IMR-90 (cell line): ENCODE data around the gene BLVRB. TPM values are rescaled to one million over a fixed set of nuclear protein-coding genes. Genes with fewer than 3 reads are reported as not detected.

Source experiments
- ATAC-seq: fragments of 200-7000 bp; cut with Tn5 transposase; 2 replicates; pipeline ENCODE4 v1.9.1; 2020; ENCODE audit warnings: low read depth, mild to moderate bottlenecking, moderate library complexity
- BruUV-seq: library from RNA; stranded (reverse); fragments of 400-500 nt; replicated peaks from 2 replicates; lab custom pipeline; 2021; lab: Mats Ljungman, UMichigan
- CTCF ChIA-PET: fragments of 300-600 bp; formaldehyde crosslinking; extraction: SDS; loops from one replicate; lab custom pipeline; 2021; ENCODE audit warnings: antibody characterized with exemption; lab: Yijun Ruan, JAX
- POLR2A ChIA-PET: fragments of 300-600 bp; sonication (Branson Sonifier 250); formaldehyde crosslinking; loops from one replicate; lab custom pipeline; 2022; ENCODE audit warnings: antibody characterized with exemption; ENCODE audit not compliant: unreplicated experiment; lab: Charles Lee
- DNase-seq: peaks from one replicate; pipeline ENCODE4 v3.0.0; 2013
- H2AFZ ChIP-seq: replicated peaks from 2 replicates; pipeline ENCODE3; 2013; ENCODE audit warnings: low read length, mild to moderate bottlenecking; ENCODE audit not compliant: poor library complexity
- H2AK5ac ChIP-seq: 2 replicates; pipeline ENCODE4 v1.6.1; 2013; ENCODE audit warnings: low read depth, low read length, inconsistent platforms
- H2AK9ac ChIP-seq: replicated peaks from 2 replicates; pipeline ENCODE3; 2013; ENCODE audit warnings: mild to moderate bottlenecking, low read depth, low read length, moderate library complexity; ENCODE audit not compliant: poor library complexity
- H2BK120ac ChIP-seq: 2 replicates; pipeline ENCODE4 v1.6.1; 2013; ENCODE audit warnings: low read depth, low read length, inconsistent platforms
- H2BK15ac ChIP-seq: 3 replicates; pipeline ENCODE4 v1.6.1; 2013; ENCODE audit warnings: low read depth, low read length, inconsistent platforms
- H2BK20ac ChIP-seq: 2 replicates; pipeline ENCODE4 v1.6.1; 2013; ENCODE audit warnings: low read depth, mild to moderate bottlenecking, inconsistent platforms, low read length, moderate library complexity
- H2BK5ac ChIP-seq: 2 replicates; pipeline ENCODE4 v1.6.1; 2013; ENCODE audit warnings: mild to moderate bottlenecking, low read depth, low read length, inconsistent platforms; ENCODE audit not compliant: poor library complexity, severe bottlenecking
- H3K14ac ChIP-seq: replicated peaks from 2 replicates; pipeline ENCODE4 v1.6.1; 2013; ENCODE audit warnings: low read depth, low read length, inconsistent platforms
- H3K18ac ChIP-seq: 2 replicates; pipeline ENCODE4 v1.6.1; 2013; ENCODE audit warnings: low read depth, low read length, control low read depth
- H3K23ac ChIP-seq: 2 replicates; pipeline ENCODE4 v1.6.1; 2013; ENCODE audit warnings: low read depth, low read length, inconsistent platforms
- H3K27ac ChIP-seq: 2 replicates; pipeline ENCODE4 v1.5.1; 2013; ENCODE audit warnings: mild to moderate bottlenecking, control low read depth, low read length; ENCODE audit not compliant: insufficient read depth
- H3K27me3 ChIP-seq: 2 replicates; pipeline ENCODE4 v1.6.1; 2013; ENCODE audit warnings: low read length; ENCODE audit not compliant: control insufficient read depth, insufficient read depth
- H3K36me3 ChIP-seq: 2 replicates; pipeline ENCODE4 v1.6.1; 2013; ENCODE audit warnings: low read length, mixed read lengths; ENCODE audit not compliant: control insufficient read depth, insufficient read depth
- H3K4ac ChIP-seq: 2 replicates; pipeline ENCODE4 v1.6.1; 2013; ENCODE audit warnings: low read depth, low read length, inconsistent platforms
- H3K4me1 ChIP-seq: 2 replicates; pipeline ENCODE4 v1.6.1; 2013; ENCODE audit warnings: low read length, mixed read lengths; ENCODE audit not compliant: control insufficient read depth, insufficient read depth
- H3K4me2 ChIP-seq: 2 replicates; pipeline ENCODE4 v1.6.1; 2013; ENCODE audit warnings: low read depth, mild to moderate bottlenecking, control low read depth, low read length, moderate library complexity
- H3K4me3 ChIP-seq: 2 replicates; pipeline ENCODE4 v1.5.1; 2013; ENCODE audit warnings: low read depth, mild to moderate bottlenecking, control low read depth, low read length, moderate library complexity; ENCODE audit not compliant: insufficient read depth
- H3K56ac ChIP-seq: 2 replicates; pipeline ENCODE4 v1.6.1; 2013; ENCODE audit warnings: low read length, inconsistent platforms; ENCODE audit not compliant: insufficient read depth; ENCODE audit errors: extremely low read depth
- H3K79me1 ChIP-seq, 2 experiments: 2 replicates each; pipeline ENCODE4 v1.6.1; 2013; ENCODE audit warnings: low read length in 2 of 2, inconsistent platforms in 1 of 2, low read depth in 1 of 2
- H3K9ac ChIP-seq: 2 replicates; pipeline ENCODE4 v1.6.1; 2013; ENCODE audit warnings: low read depth, low read length, control low read depth
- H3K9me1 ChIP-seq: 2 replicates; pipeline ENCODE4 v1.6.1; 2013; ENCODE audit warnings: low read length, inconsistent platforms; ENCODE audit not compliant: insufficient read depth
- H3K9me3 ChIP-seq: 2 replicates; pipeline ENCODE4 v1.6.1; 2013; ENCODE audit warnings: low read length; ENCODE audit not compliant: control insufficient read depth, insufficient read depth
- H4K20me1 ChIP-seq: 2 replicates; pipeline ENCODE4 v1.6.1; 2013; ENCODE audit warnings: low read length, inconsistent platforms; ENCODE audit not compliant: insufficient read depth
- H4K5ac ChIP-seq: 2 replicates; pipeline ENCODE4 v1.6.1; 2013; ENCODE audit warnings: mild to moderate bottlenecking, low read depth, low read length, control low read depth
- H4K8ac ChIP-seq, 2 experiments: 2 replicates each; pipeline ENCODE4 v1.6.1; 2013; ENCODE audit warnings: low read depth in 2 of 2, low read length in 2 of 2, control low read depth in 1 of 2, inconsistent platforms in 1 of 2
- H4K91ac ChIP-seq: 2 replicates; pipeline ENCODE4 v1.6.1; 2013; ENCODE audit warnings: low read depth, low read length, inconsistent platforms; ENCODE audit not compliant: insufficient read depth
- BHLHE40 ChIP-seq: fragments of 150-350 bp; IDR thresholded peaks from 2 replicates; pipeline ENCODE4 v1.6.1; 2016; ENCODE audit warnings: mild to moderate bottlenecking, low read depth, low read length
- CEBPB ChIP-seq: IDR thresholded peaks from 2 replicates; pipeline ENCODE4 v1.6.1; 2012; ENCODE audit warnings: low read depth, low read length, improper control_type of control experiment
- CTCF ChIP-seq: conservative IDR thresholded peaks from 2 replicates; pipeline ENCODE4 v1.5.1; 2012; ENCODE audit warnings: mild to moderate bottlenecking, low read depth, low read length, improper control_type of control experiment
- MAFK ChIP-seq: IDR thresholded peaks from 2 replicates; pipeline ENCODE4 v1.6.1; 2012; ENCODE audit warnings: low read depth, low read length, improper control_type of control experiment
- MAZ ChIP-seq: IDR thresholded peaks from 2 replicates; pipeline ENCODE4 v1.6.1; 2012; ENCODE audit warnings: low read depth, mild to moderate bottlenecking, low read length, improper control_type of control experiment, moderate library complexity, borderline replicate concordance
- NFE2L2 ChIP-seq: fragments of 150-350 bp; IDR thresholded peaks from 2 replicates; pipeline ENCODE4 v1.6.1; 2016; ENCODE audit warnings: low read depth, mild to moderate bottlenecking, low read length
- POLR2A ChIP-seq: IDR thresholded peaks from 2 replicates; pipeline ENCODE4 v1.6.1; 2012; ENCODE audit warnings: mild to moderate bottlenecking, low read depth, low read length
- RCOR1 ChIP-seq: IDR thresholded peaks from 2 replicates; pipeline ENCODE4 v1.6.1; 2012; ENCODE audit warnings: mild to moderate bottlenecking, low read length, improper control_type of control experiment; ENCODE audit not compliant: insufficient replicate concordance
- RFX5 ChIP-seq: IDR thresholded peaks from 2 replicates; pipeline ENCODE4 v1.8.0; 2012; ENCODE audit warnings: low read depth, mild to moderate bottlenecking, low read length, moderate library complexity
- SMC3 ChIP-seq: fragments of 150-350 bp; IDR thresholded peaks from 2 replicates; pipeline ENCODE4 v1.6.1; 2016; ENCODE audit warnings: low read depth, mild to moderate bottlenecking, antibody characterized with exemption, low read length, moderate library complexity
- USF2 ChIP-seq: fragments of 150-350 bp; IDR thresholded peaks from 2 replicates; pipeline ENCODE4 v1.6.1; 2017; ENCODE audit warnings: mild to moderate bottlenecking, antibody characterized with exemption, low read length, low read depth
- WGBS, 2 experiments: methylation state at CpG; one replicate each; pipeline versions ENCODE4 v1.1.5 to v1.1.7; 2013; ENCODE audit warnings: missing lambda C conversion rate in 2 of 2; ENCODE audit not compliant: insufficient read length in 1 of 2; ENCODE audit errors: extremely low coverage in 2 of 2; 5-methylcytosine and 5-hydroxymethylcytosine counted together
- dilution Hi-C: fragments of 300-500 bp; cut with HindIII; formaldehyde crosslinking; loops from one replicate; pipeline ENCODE4 v1.14.3; 2018; ENCODE audit warnings: low sequenced_read_pairs; ENCODE audit not compliant: unreplicated experiment
- in situ Hi-C: fragments of 300-500 bp; cut with MboI; formaldehyde crosslinking; loops from 3 replicates; pipeline ENCODE4 v1.14.3; 2019; ENCODE audit warnings: low sequenced_read_pairs, inconsistent platforms, mixed read lengths
- intact Hi-C: fragments of 100-400 bp; cut with micrococcal nuclease; formaldehyde crosslinking; loops from 2 replicates; pipeline ENCODE4 v1.10.0; 2022
- polyA plus RNA-seq, 3 experiments: library from polyadenylated mRNA; depleted of rRNA; stranded (reverse); fragments of >200 nt; gene quantifications; 2 replicates each; pipeline ENCODE4 v1.2.3, GENCODE V29; 2012; ENCODE audit warnings: low replicate concordance in 1 of 3
- total RNA-seq: library from RNA; depleted of rRNA; stranded (reverse); fragments of >200 nt; gene quantifications from 2 replicates; pipeline ENCODE4 v1.2.3, GENCODE V29; 2012

The BLVRB gene
- total and polyA plus RNA-seq, 2 of the 4 experiments (the other 2 are of a cell fraction), result 65.2 to 102 TPM

- H2AK5ac ChIP-seq, result no peak overlapping the region
- no peak for TF ChIP-seq NFE2L2
- no peak for TF ChIP-seq RFX5
- TF ChIP-seq CEBPB, result no peak
- no peak for TF ChIP-seq BHLHE40
- TF ChIP-seq MAZ, result no peak
- TF ChIP-seq CTCF, result no peak
- TF ChIP-seq USF2, result no peak
- TF ChIP-seq RCOR1, result no peak
- no peak for TF ChIP-seq POLR2A
- TF ChIP-seq MAFK, result no peak
- no peak for TF ChIP-seq SMC3
- in situ Hi-C loops (no loop called here), dilution Hi-C loops (no loop called here), intact Hi-C loops (no loop called here)
- no peak overlapping the region for H3K9ac ChIP-seq
- H3K14ac ChIP-seq, result no peak overlapping the region
- no TSS peak for BruUV-seq
- no peak overlapping the region for H4K5ac ChIP-seq
- H4K91ac ChIP-seq, result no peak overlapping the region
- H3K9me3 ChIP-seq, result peaks cover 2% of the 10 kb centered on the region; the same call in 1 of the 2 replicates
- H4K20me1 ChIP-seq, result no peaks in the 10 kb centered on the region
- H2AK9ac ChIP-seq, result no peak overlapping the region
- H3K4me3 ChIP-seq, result no peak overlapping the region
- ChIA-PET POLR2A (interaction anchor here (0.5 kb wide), 1 partner anchor 86 kb away, joined by 9 read pairs; no protein-coding TSS in a partner anchor), CTCF (no interaction called here)
- H3K27ac ChIP-seq, result no peak overlapping the region
- H2BK120ac ChIP-seq, result no peak overlapping the region
- H3K23ac ChIP-seq, result no peak overlapping the region
- no peak overlapping the region for H4K8ac ChIP-seq
- ATAC-seq (no peak), DNase-seq (no peak)
- no peak overlapping the region for H2BK15ac ChIP-seq
- H2BK20ac ChIP-seq, result no peak overlapping the region
- no peaks in the 10 kb centered on the region for H3K79me1 ChIP-seq
- no peaks in the 10 kb centered on the region for H3K4me1 ChIP-seq
- H3K27me3 ChIP-seq, result peaks cover 17% of the 10 kb centered on the region
- WGBS, 2 experiments, result 61% methylated on average over 17 of the region's 25 CpGs; no CpG with 5 or more reads in 1 of the 2 experiments
- H3K9me1 ChIP-seq, result no peaks in the 10 kb centered on the region
- no peaks in the 10 kb centered on the region for H3K36me3 ChIP-seq
- no peak overlapping the region for H2AFZ ChIP-seq
- H3K4me2 ChIP-seq, result no peak overlapping the region
- no peak overlapping the region for H2BK5ac ChIP-seq
- H3K18ac ChIP-seq, result no peak overlapping the region
- H3K56ac ChIP-seq, result no peak overlapping the region
- H3K4ac ChIP-seq, result no peak overlapping the region
These were observed 24.3 kb upstream of the BLVRB start for GRCh38 chr19:40489882-40490230.
